ENCODE measurements around the gene CCDC15.
A peak's percentile ranks its signal among the peaks of the same experiment; 100 is the strongest.

The CCDC15 gene

GRCh38 chr11:124934862-124935547, 19.0 kb upstream of the CCDC15 start:
- H3K4me3 ChIP-seq (ENCODE audit: low read length) = no peak overlapping the region
- TF ChIP-seq, protein P1, sequence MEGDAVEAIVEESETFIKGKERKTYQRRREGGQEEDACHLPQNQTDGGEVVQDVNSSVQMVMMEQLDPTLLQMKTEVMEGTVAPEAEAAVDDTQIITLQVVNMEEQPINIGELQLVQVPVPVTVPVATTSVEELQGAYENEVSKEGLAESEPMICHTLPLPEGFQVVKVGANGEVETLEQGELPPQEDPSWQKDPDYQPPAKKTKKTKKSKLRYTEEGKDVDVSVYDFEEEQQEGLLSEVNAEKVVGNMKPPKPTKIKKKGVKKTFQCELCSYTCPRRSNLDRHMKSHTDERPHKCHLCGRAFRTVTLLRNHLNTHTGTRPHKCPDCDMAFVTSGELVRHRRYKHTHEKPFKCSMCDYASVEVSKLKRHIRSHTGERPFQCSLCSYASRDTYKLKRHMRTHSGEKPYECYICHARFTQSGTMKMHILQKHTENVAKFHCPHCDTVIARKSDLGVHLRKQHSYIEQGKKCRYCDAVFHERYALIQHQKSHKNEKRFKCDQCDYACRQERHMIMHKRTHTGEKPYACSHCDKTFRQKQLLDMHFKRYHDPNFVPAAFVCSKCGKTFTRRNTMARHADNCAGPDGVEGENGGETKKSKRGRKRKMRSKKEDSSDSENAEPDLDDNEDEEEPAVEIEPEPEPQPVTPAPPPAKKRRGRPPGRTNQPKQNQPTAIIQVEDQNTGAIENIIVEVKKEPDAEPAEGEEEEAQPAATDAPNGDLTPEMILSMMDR (IDR thresholded peaks at IDR 0.05; ENCODE audit: insufficient read depth, low read depth, low read length, missing control alignments) = no peak
- DNase-seq (ENCODE audit: low read depth) = peak; percentile 53

DNA sequence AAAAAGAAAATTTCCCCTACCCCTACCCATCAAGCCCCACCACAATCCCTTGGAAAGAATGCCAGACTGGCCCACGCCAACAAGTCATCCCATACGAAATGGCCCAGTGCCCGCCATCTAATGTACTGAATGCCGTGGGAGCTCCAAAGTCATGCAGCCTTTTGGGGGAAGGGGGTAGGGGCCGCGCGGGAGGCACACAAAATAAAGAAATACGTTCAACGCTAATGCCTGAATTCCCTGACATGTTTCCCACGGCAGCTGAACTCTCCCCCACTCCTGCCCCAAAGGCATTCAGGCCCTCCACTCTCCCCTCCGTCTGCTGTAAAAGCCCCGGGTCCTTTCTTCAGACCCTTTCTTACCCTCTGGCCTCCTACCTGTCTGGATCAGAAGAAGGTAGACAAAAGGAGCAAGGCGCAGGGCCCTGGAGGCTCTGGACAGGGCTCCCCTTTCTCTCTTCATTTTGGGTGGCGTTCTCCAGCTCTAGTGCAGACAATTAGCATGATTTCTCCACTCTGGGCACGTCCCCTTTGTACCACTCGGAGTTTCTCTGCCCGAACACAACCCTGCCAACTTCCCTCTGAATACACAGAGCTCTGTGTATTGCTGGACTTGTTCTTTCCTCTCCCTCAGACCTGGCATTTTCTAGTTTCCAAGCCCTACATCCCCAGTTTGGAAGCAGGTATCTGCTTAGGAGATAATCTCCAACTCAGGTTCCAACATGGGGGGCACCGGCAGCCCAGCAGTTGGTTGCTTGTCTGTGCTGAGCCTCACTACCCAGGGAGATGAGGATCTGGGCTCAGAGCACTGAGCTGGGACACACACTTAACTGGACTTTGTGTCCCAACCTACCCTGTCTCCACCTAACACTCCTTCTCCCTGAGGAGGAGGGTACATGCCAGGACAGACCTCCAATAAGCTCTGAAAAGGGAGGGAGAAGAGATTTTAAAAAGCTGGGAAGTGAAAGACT, 18.2 kb upstream of the CCDC15 start, which contains the start of gene HEPACAM:
Gene HEPACAM, minus strand, starts transcription at position 500 of the 967 bp plus-strand sequence. Its CDS starts 41 bp downstream, at position 459.
- TF ChIP-seq, protein P1 (IDR thresholded peaks at IDR 0.05; ENCODE audit: insufficient read depth, low read depth, low read length, missing control alignments) = no peak
- DNase-seq (ENCODE audit: low read depth) = no peak
- H3K4me3 ChIP-seq (ENCODE audit: low read length) = no peak within 1 kb of the TSS

DNA sequence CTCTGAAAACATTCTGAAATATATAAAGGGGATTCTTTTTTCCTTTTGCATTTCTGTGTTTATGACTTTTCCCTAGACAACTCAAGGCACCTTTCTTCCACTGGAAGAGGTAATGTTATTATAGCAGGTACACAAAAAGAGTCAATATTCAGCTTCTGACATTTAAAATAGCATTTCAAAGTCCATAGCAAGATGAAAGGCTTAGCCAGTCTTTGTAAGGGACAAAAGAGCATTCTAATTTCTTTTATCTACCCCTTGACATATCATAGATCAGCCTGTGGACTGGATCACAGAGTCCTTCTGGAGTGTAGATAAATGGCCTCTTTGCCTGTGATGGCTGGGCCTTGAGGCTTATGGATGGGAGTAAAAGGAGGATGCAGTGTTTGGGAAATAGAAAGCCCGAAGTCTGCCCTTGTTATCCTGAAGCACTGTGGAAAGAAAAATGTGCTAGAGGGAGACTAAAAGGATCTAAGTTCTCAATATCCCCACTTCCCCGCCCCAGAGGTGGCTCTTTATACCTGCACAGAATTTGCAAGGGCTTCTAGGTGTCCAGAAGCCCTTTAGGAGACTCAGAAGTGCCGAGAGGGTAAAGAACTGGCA, 16.6 kb upstream of the CCDC15 start:
- DNase-seq (ENCODE audit: low read depth) = no peak
- TF ChIP-seq, protein P1 (IDR thresholded peaks at IDR 0.05; ENCODE audit: insufficient read depth, low read depth, low read length, missing control alignments) = no peak
- H3K4me3 ChIP-seq (ENCODE audit: low read length) = no peak overlapping the region

DNA sequence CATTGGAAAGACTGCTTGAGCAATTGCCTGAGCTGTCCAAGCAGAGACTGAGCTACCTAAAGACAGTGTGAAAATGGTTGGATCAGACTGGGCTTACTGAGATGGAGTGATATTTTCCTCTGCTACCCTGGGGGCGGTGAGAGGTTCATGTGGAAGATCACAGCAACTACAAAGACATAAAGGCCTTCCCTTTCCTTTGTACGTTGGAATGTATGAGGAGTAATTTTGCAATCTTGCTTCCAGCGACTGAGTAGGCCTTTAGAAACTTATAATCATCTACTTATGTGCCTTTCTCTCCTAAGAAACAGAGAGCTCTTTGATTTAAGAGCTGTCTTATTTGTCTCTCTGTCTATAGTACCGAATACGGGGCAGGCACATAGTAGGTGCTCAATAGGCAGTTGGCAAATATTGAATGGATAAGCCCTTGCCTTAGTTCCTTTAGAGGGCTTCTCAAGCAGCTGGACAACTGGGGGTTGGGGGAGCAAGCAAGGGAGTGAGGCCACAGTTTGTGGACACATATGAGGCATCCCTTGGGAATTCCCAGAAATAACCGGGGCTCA, 15.7 kb upstream of the CCDC15 start:
- H3K4me3 ChIP-seq (ENCODE audit: low read length) = no peak overlapping the region
- peak; percentile 34 for DNase-seq (ENCODE audit: low read depth)
- TF ChIP-seq, protein P1 (IDR thresholded peaks at IDR 0.05; ENCODE audit: insufficient read depth, low read depth, low read length, missing control alignments) = no peak

DNA sequence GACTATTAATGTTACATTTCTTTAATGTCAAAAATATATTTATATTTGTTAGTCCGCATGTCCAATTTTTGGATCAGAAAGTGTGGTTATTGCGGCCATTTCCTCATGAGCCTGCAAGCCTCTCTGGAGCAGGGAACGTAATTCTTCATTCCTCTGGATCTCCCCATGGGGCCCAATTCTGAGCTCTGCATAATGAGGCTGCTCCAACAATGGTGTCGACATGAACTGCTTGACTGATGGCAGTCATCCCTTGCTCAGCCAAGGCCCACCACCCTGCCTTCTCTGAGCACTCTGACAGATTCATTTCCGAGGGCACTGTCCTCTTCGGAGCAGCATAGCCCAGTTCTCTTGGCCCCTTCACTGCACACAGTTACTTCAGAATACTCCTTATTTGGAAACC, 15.0 kb upstream of the CCDC15 start:
- TF ChIP-seq, protein P1 (IDR thresholded peaks at IDR 0.05; ENCODE audit: insufficient read depth, low read depth, low read length, missing control alignments) = no peak
- no peak for DNase-seq (ENCODE audit: low read depth)
- H3K4me3 ChIP-seq (ENCODE audit: low read length) = no peak overlapping the region

GRCh38 chr11:124941703-124942102, 12.3 kb upstream of the CCDC15 start:
- no peak overlapping the region for H3K4me3 ChIP-seq (ENCODE audit: low read length)
- no peak for DNase-seq (ENCODE audit: low read depth)
- TF ChIP-seq, protein P1 (IDR thresholded peaks at IDR 0.05; ENCODE audit: insufficient read depth, low read depth, low read length, missing control alignments) = no peak

All from epithelial cell of esophagus (primary cell).